PFSK-1 (cell line): ENCODE results near the gene KAT7.

Experiments
- FOXP2 ChIP-seq: optimal IDR thresholded peaks from 2 replicates; pipeline ENCODE3; 2011; ENCODE audit warnings: borderline replicate concordance, control low read depth, inconsistent platforms; ENCODE audit not compliant: insufficient read depth; ENCODE audit errors: extremely low read length, extremely low read depth
- POLR2AphosphoS5 ChIP-seq: IDR thresholded peaks from 2 replicates; pipeline ENCODE4 v1.6.1; 2012; ENCODE audit warnings: low read depth, mild to moderate bottlenecking, control low read depth, low read length, moderate library complexity
- REST ChIP-seq, 2 experiments: IDR thresholded peaks; 2 replicates each; pipeline versions ENCODE4 v1.6.1 to v1.8.0; 2011 to 2012; ENCODE audit warnings: low read depth in 2 of 2, low read length in 2 of 2, control low read depth in 1 of 2, inconsistent platforms in 1 of 2, mild to moderate bottlenecking in 1 of 2, moderate library complexity in 1 of 2; ENCODE audit not compliant: insufficient read depth in 1 of 2
- SIN3A ChIP-seq: IDR thresholded peaks from 2 replicates; pipeline ENCODE4 v1.6.1; 2012; ENCODE audit warnings: mild to moderate bottlenecking, low read length, moderate library complexity, borderline replicate concordance; ENCODE audit not compliant: insufficient read depth
- TAF1 ChIP-seq: IDR thresholded peaks from 2 replicates; pipeline ENCODE4 v1.6.1; 2012; ENCODE audit warnings: low read length, control low read depth, borderline replicate concordance; ENCODE audit not compliant: insufficient read depth

Gene KAT7

GRCh38 chr17:49756323-49757150, 31.9 kb upstream of the KAT7 start:
- TF ChIP-seq REST (IDR thresholded peaks at IDR 0.05; ENCODE audit: insufficient read depth in 1 of 2, low read depth in 2 of 2, low read length in 2 of 2) (no peak), FOXP2 (no peak), SIN3A (no peak), TAF1 (no peak), POLR2AphosphoS5 (no peak)

- TF ChIP-seq SIN3A (no peak), REST (IDR thresholded peaks at IDR 0.05; ENCODE audit: insufficient read depth in 1 of 2, low read depth in 2 of 2, low read length in 2 of 2) (no peak), POLR2AphosphoS5 (no peak), FOXP2 (no peak), TAF1 (no peak)
Observed at GRCh38 chr17:49757151-49757777, 31.2 kb upstream of the KAT7 start.

- no peak for TF ChIP-seq FOXP2
- TF ChIP-seq REST (IDR thresholded peaks at IDR 0.05; ENCODE audit: insufficient read depth in 1 of 2, low read depth in 2 of 2, low read length in 2 of 2) = no peak
- TF ChIP-seq POLR2AphosphoS5 = no peak
- TF ChIP-seq SIN3A = no peak
- no peak for TF ChIP-seq TAF1
Observed at GRCh38 chr17:49759203-49759602, 29.3 kb upstream of the KAT7 start.

GRCh38 chr17:49760296-49760695, 28.2 kb upstream of the KAT7 start:
- TF ChIP-seq TAF1 (no peak), FOXP2 (no peak), POLR2AphosphoS5 (no peak)

GRCh38 chr17:49760932-49761558, 27.4 kb upstream of the KAT7 start:
- TF ChIP-seq SIN3A (no peak), REST (IDR thresholded peaks at IDR 0.05; ENCODE audit: insufficient read depth in 1 of 2, low read depth in 2 of 2, low read length in 2 of 2) (no peak), TAF1 (no peak), POLR2AphosphoS5 (no peak), FOXP2 (no peak)
